ENCODE results near the gene AIP.

AIP gene

DNA sequence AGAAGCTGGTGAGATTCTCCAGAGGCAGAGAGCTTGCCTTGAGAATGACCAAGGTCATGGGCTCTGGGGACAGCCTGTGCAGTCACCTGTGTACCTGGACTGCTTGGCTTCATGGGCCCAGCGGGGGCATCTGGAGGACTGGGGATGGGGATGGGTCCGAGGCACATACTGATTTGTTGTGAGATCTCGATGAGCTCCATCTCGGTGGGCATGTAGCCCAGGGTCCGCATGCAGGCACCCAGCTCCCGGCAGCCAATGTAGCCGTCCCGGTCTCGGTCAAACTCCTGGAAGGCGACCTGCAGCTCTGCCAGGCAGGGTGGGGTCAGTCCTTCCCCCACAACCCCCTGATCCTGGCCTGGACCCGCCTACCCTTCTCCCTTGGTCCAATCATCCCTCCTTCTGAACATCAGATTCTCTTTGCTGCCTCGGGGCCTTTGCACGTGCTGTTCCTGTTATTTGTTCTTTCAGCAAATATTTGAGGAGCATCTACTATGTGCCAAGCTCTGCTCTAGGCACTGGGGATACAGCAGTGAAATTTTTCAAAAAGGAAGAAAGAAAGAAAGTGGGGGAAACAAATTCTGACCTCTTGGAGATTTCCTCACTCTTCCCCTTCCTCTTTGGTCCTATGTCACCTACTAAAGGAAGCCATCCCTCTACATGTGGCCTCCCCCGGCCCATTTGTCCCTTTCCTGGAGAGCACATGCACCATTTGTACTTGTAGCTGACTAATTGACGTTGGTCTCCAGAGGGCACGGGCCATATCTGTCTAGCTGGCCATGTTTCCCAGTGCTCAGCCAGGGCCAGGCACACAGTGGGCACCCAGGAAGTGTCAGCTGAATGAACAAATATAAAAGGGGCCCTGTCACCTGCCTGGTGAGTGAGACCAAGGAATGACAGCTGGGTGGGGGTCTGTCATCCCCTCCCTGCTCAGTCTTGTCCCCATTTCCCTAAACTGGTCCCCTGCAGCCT, 38.3 kb downstream of the AIP start:
- Histone ChIP-seq H3K27me3 (ENCODE audit: control insufficient read depth in 2 of 2, insufficient read depth in 2 of 2, low read length in 2 of 2) (no peaks in the 10 kb centered on the region), H3K9ac (ENCODE audit: low read depth in 1 of 2, low read length in 2 of 2) (no peak overlapping the region), H3K9me3 (ENCODE audit: control insufficient read depth in 2 of 2, low read length in 2 of 2) (no peaks in the 10 kb centered on the region), H3K27ac (ENCODE audit: low read depth in 2 of 2, low read length in 2 of 2) (no peak overlapping the region), H3K4me1 (ENCODE audit: control insufficient read depth in 2 of 2, insufficient read depth in 2 of 2, low read length in 2 of 2) (peaks cover 16% of the 10 kb centered on the region in 2 donors), H3K4me3 (ENCODE audit: low read length in 2 of 2) (no peak overlapping the region), H3K36me3 (ENCODE audit: control insufficient read depth in 2 of 2, insufficient read depth in 2 of 2, low read length in 2 of 2) (no peaks in the 10 kb centered on the region)

- no peak overlapping the region for H3K27ac ChIP-seq (ENCODE audit: low read depth in 2 of 2, low read length in 2 of 2)
- no peak overlapping the region for H3K4me3 ChIP-seq (ENCODE audit: low read length in 2 of 2)
- peaks cover 16 to 18% of the 10 kb centered on the region in 2 donors for H3K4me1 ChIP-seq (ENCODE audit: control insufficient read depth in 2 of 2, insufficient read depth in 2 of 2, low read length in 2 of 2)
- no peaks in the 10 kb centered on the region for H3K9me3 ChIP-seq (ENCODE audit: control insufficient read depth in 2 of 2, low read length in 2 of 2)
- H3K36me3 ChIP-seq (ENCODE audit: control insufficient read depth in 2 of 2, insufficient read depth in 2 of 2, low read length in 2 of 2) = no peaks in the 10 kb centered on the region
- no peak overlapping the region for H3K9ac ChIP-seq (ENCODE audit: low read depth in 1 of 2, low read length in 2 of 2)
- H3K27me3 ChIP-seq (ENCODE audit: control insufficient read depth in 2 of 2, insufficient read depth in 2 of 2, low read length in 2 of 2) = no peaks in the 10 kb centered on the region
These were observed 39.1 kb downstream of the AIP start for GRCh38 chr11:67521924-67522323.

DNA sequence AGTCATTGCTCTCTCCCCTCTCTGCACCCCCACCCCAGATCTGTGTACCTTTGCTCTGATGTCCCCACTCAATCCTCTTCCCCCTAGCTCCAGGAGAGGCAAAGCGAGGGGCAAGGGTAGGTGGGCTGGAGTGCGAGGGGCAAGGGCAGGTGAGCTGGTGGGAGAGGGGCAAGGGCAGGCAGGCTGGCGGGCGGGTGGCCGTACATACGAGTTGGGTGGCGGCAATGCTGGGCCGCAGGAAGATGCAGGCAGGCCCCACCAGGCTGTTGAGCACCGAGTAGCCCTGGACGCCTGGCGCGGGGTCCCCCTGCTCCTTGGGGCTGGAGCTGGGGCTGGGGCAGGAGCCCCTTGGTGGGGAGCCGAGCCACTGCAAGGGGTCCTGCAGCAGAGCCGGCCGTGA, 39.5 kb downstream of the AIP start:
- H3K36me3 ChIP-seq (ENCODE audit: control insufficient read depth in 2 of 2, insufficient read depth in 2 of 2, low read length in 2 of 2) = no peaks in the 10 kb centered on the region
- H3K27me3 ChIP-seq (ENCODE audit: control insufficient read depth in 2 of 2, insufficient read depth in 2 of 2, low read length in 2 of 2) = no peaks in the 10 kb centered on the region
- H3K4me1 ChIP-seq (ENCODE audit: control insufficient read depth in 2 of 2, insufficient read depth in 2 of 2, low read length in 2 of 2) = peaks cover 16 to 18% of the 10 kb centered on the region in 2 donors
- H3K27ac ChIP-seq (ENCODE audit: low read depth in 2 of 2, low read length in 2 of 2) = no peak overlapping the region
- no peak overlapping the region for H3K4me3 ChIP-seq (ENCODE audit: low read length in 2 of 2)
- H3K9ac ChIP-seq (ENCODE audit: low read depth in 1 of 2, low read length in 2 of 2) = no peak overlapping the region
- H3K9me3 ChIP-seq (ENCODE audit: control insufficient read depth in 2 of 2, low read length in 2 of 2) = no peaks in the 10 kb centered on the region

GRCh38 chr11:67522844-67523555, 40.2 kb downstream of the AIP start, which contains the start of gene CABP2:
TSS of gene CABP2 (minus strand) at chr11:67523446. CDS start at chr11:67523326, 120 bp downstream.
- peak within 1 kb of the TSS in 1 of 2 donors; percentile 9 for H3K9ac ChIP-seq (ENCODE audit: low read depth in 1 of 2, low read length in 2 of 2)
- peaks cover 16 to 18% of the 10 kb centered on the region in 2 donors for H3K4me1 ChIP-seq (ENCODE audit: control insufficient read depth in 2 of 2, insufficient read depth in 2 of 2, low read length in 2 of 2)
- H3K36me3 ChIP-seq (ENCODE audit: control insufficient read depth in 2 of 2, insufficient read depth in 2 of 2, low read length in 2 of 2) = no peaks in the 10 kb centered on the region
- no peaks in the 10 kb centered on the region for H3K9me3 ChIP-seq (ENCODE audit: control insufficient read depth in 2 of 2, low read length in 2 of 2)
- H3K27me3 ChIP-seq (ENCODE audit: control insufficient read depth in 2 of 2, insufficient read depth in 2 of 2, low read length in 2 of 2) = no peaks in the 10 kb centered on the region
- H3K4me3 ChIP-seq (ENCODE audit: low read length in 2 of 2) = no peak within 1 kb of the TSS
- no peak within 1 kb of the TSS for H3K27ac ChIP-seq (ENCODE audit: low read depth in 2 of 2, low read length in 2 of 2)

DNA sequence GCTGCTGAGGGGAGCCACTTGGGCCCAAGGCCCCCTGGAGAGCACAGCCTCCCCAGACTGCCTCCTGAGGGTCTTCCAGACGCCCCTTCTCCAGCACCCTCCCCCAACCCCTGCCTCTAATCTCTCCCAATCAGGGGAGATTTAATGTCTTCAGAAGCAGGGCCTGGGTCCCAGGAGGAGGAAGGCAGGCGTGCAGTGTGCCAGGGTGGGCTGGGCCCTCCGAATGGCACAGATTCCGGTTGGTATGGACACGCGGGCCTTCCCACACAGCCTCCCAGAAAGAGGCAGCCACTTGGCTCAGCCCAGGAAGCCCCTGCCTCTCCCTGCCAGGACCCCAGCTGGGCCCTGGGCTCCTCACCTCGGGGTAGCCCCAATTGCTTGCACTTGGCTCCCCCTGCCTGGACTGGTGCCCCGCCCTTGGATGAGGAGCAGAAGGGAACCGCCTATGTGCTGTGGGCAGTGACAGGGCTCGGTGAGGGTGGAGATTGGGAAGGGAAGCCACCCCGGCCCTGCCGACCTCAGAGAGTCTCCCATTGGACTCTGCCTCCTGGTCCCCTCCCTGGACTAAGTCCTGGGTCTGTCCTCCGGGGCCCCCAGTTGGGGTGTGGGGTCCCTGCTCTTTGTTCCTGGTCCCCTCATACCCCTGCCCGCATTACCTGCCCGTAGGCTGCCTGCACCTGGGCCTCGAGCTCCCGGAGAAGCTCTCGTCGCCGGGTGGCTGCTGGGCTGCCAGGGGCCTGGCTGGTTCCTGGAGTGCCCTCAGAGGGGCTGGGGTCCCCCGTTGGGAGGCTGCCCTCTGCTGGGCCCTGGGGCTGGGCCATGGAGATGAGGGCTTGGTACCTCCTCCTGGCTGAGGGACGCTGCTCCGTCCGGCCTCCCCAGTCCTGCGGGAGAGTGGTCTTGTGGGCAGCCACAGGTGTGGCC, 41.0 kb downstream of the AIP start:
- peak overlapping the region in 1 of 2 donors; percentile 9 for H3K9ac ChIP-seq (ENCODE audit: low read depth in 1 of 2, low read length in 2 of 2)
- no peak overlapping the region for H3K4me3 ChIP-seq (ENCODE audit: low read length in 2 of 2)
- H3K27ac ChIP-seq (ENCODE audit: low read depth in 2 of 2, low read length in 2 of 2) = no peak overlapping the region
- H3K36me3 ChIP-seq (ENCODE audit: control insufficient read depth in 2 of 2, insufficient read depth in 2 of 2, low read length in 2 of 2) = no peaks in the 10 kb centered on the region
- no peaks in the 10 kb centered on the region for H3K9me3 ChIP-seq (ENCODE audit: control insufficient read depth in 2 of 2, low read length in 2 of 2)
- H3K4me1 ChIP-seq (ENCODE audit: control insufficient read depth in 2 of 2, insufficient read depth in 2 of 2, low read length in 2 of 2) = peaks cover 16 to 18% of the 10 kb centered on the region in 2 donors
- no peaks in the 10 kb centered on the region for H3K27me3 ChIP-seq (ENCODE audit: control insufficient read depth in 2 of 2, insufficient read depth in 2 of 2, low read length in 2 of 2)

DNA sequence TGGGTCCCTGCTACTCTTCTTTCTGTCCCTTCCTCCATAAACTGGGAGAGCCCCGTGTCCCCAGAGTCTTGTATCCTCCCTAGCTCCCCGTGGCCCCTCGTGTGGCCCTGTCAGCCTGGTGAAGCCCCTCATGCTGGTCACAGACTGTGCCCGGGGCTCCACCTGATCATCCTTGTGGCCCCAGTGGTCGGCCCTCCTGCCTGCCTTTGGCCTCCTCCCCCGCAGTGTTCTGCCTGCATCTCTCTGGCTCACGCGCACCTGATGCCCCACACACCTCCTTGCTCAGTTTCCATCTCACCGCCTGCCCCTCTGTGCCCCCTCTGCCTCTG, 41.6 kb downstream of the AIP start:
- no peaks in the 10 kb centered on the region for H3K9me3 ChIP-seq (ENCODE audit: control insufficient read depth in 2 of 2, low read length in 2 of 2)
- H3K36me3 ChIP-seq (ENCODE audit: control insufficient read depth in 2 of 2, insufficient read depth in 2 of 2, low read length in 2 of 2) = no peaks in the 10 kb centered on the region
- peaks cover 16 to 18% of the 10 kb centered on the region in 2 donors for H3K4me1 ChIP-seq (ENCODE audit: control insufficient read depth in 2 of 2, insufficient read depth in 2 of 2, low read length in 2 of 2)
- no peaks in the 10 kb centered on the region for H3K27me3 ChIP-seq (ENCODE audit: control insufficient read depth in 2 of 2, insufficient read depth in 2 of 2, low read length in 2 of 2)
- H3K4me3 ChIP-seq (ENCODE audit: low read length in 2 of 2) = no peak overlapping the region
- H3K9ac ChIP-seq (ENCODE audit: low read depth in 1 of 2, low read length in 2 of 2) = peak overlapping the region in 1 of 2 donors; percentile 9
- no peak overlapping the region for H3K27ac ChIP-seq (ENCODE audit: low read depth in 2 of 2, low read length in 2 of 2)

DNA sequence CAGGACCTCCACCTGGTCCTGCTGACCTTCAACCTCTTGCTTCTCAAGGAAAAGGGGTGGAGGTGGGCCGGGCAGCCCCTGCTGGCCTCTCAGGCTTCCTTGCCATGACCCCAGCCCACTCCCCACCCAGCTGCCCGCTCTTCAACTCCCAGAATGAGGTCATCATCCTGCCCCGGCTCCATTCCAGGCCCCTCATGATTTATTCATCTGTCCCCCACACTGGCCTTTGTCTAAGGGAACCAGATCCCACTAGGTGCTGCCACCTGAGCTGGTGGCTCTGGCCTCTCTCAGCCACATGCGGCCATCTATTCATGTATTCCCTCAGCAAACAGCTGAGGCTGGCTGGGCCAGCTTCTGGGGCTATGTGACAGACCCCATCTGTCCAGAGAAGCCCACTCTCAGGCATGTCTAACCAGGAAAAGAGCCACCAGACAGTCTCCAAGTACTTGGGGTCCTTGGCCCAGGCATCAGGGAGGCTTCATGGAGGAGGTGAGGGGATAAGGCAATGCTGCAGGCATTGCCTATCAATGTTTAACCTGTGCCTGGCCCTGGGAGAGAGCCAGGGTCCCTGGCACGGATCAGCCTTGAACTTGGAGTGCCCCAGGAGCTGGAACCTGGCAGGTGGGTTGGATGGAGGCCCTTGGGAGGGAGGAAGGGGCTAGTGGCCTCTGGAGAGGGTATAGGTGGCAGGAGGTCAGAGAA, 42.6 kb downstream of the AIP start:
- H3K9me3 ChIP-seq (ENCODE audit: control insufficient read depth in 2 of 2, low read length in 2 of 2) = no peaks in the 10 kb centered on the region
- H3K36me3 ChIP-seq (ENCODE audit: control insufficient read depth in 2 of 2, insufficient read depth in 2 of 2, low read length in 2 of 2) = no peaks in the 10 kb centered on the region
- H3K4me3 ChIP-seq (ENCODE audit: low read length in 2 of 2) = no peak overlapping the region
- peak overlapping the region; percentile 53 to 71 for H3K27ac ChIP-seq (ENCODE audit: low read depth in 2 of 2, low read length in 2 of 2)
- H3K9ac ChIP-seq (ENCODE audit: low read depth in 1 of 2, low read length in 2 of 2) = peak overlapping the region; percentile 34 to 36
- H3K27me3 ChIP-seq (ENCODE audit: control insufficient read depth in 2 of 2, insufficient read depth in 2 of 2, low read length in 2 of 2) = no peaks in the 10 kb centered on the region
- H3K4me1 ChIP-seq (ENCODE audit: control insufficient read depth in 2 of 2, insufficient read depth in 2 of 2, low read length in 2 of 2) = peaks cover 16 to 18% of the 10 kb centered on the region in 2 donors

- Histone ChIP-seq H3K4me3 (ENCODE audit: low read length in 2 of 2) (no peak overlapping the region), H3K27ac (ENCODE audit: low read depth in 2 of 2, low read length in 2 of 2) (no peak overlapping the region), H3K4me1 (ENCODE audit: control insufficient read depth in 2 of 2, insufficient read depth in 2 of 2, low read length in 2 of 2) (peaks cover 16 to 18% of the 10 kb centered on the region in 2 donors), H3K9ac (ENCODE audit: low read depth in 1 of 2, low read length in 2 of 2) (no peak overlapping the region), H3K27me3 (ENCODE audit: control insufficient read depth in 2 of 2, insufficient read depth in 2 of 2, low read length in 2 of 2) (no peaks in the 10 kb centered on the region), H3K9me3 (ENCODE audit: control insufficient read depth in 2 of 2, low read length in 2 of 2) (no peaks in the 10 kb centered on the region), H3K36me3 (ENCODE audit: control insufficient read depth in 2 of 2, insufficient read depth in 2 of 2, low read length in 2 of 2) (no peaks in the 10 kb centered on the region)
These were observed 45.5 kb downstream of the AIP start for GRCh38 chr11:67528376-67528775.

- H3K36me3 ChIP-seq (ENCODE audit: control insufficient read depth in 2 of 2, insufficient read depth in 2 of 2, low read length in 2 of 2) = no peaks in the 10 kb centered on the region
- no peak overlapping the region for H3K4me3 ChIP-seq (ENCODE audit: low read length in 2 of 2)
- no peaks in the 10 kb centered on the region for H3K27me3 ChIP-seq (ENCODE audit: control insufficient read depth in 2 of 2, insufficient read depth in 2 of 2, low read length in 2 of 2)
- H3K4me1 ChIP-seq (ENCODE audit: control insufficient read depth in 2 of 2, insufficient read depth in 2 of 2, low read length in 2 of 2) = peaks cover 6 to 8% of the 10 kb centered on the region in 2 donors
- H3K9ac ChIP-seq (ENCODE audit: low read depth in 1 of 2, low read length in 2 of 2) = no peak overlapping the region
- H3K27ac ChIP-seq (ENCODE audit: low read depth in 2 of 2, low read length in 2 of 2) = no peak overlapping the region
- peaks cover 0 to 3% of the 10 kb centered on the region in 2 donors for H3K9me3 ChIP-seq (ENCODE audit: control insufficient read depth in 2 of 2, low read length in 2 of 2)
These were observed 47.4 kb downstream of the AIP start for GRCh38 chr11:67530282-67530592.

All from mucosa of rectum (tissue), 2 donors.